Erythroblast (primary cell): ENCODE measurements around the gene AUTS2.

ENCODE experiments used
- GATA1 ChIP-seq: IDR thresholded peaks from 2 replicates; pipeline ENCODE4 v1.6.1; 2011; ENCODE audit warnings: low read depth, mild to moderate bottlenecking, control low read depth, low read length, moderate library complexity
- POLR2A ChIP-seq: IDR thresholded peaks from 2 replicates; pipeline ENCODE4 v1.6.1; 2011; ENCODE audit warnings: mild to moderate bottlenecking, low read length

DNA sequence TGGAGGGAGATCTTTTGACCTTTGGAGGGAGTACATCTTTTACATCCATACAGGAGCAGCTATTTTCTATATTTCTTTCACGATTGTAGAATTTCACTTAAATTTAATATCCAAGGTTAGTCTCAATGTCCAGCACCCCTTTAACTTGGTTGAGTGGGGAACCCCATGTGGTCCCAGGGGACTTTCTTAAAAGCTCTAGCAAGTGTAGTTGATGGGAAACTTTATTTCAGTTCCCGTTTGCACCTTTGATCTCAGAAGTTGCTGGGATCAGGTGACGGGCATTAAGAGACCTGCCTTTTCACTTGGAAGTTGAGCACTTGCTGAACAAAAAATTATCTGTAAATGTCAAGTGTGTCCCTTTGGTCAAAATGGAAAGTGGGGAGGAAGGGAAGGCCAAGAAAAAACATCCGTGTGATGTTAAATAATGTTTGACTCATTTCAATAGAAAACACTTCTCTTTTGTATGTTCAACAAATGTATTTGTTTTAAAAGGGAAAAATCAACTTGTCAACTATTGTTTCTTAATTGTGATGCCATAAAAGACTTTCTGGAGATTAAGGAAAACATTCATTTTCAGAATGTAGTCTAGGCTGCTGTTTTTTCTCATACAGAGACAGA, 1163.5 kb downstream of the AUTS2 start:
- no peak for TF ChIP-seq POLR2A
- no peak for TF ChIP-seq GATA1
